GM12878 (cell line): Measurements from ENCODE around the gene GRIK1. TPM values are rescaled to one million over a fixed set of nuclear protein-coding genes. Genes with fewer than 3 reads are reported as not detected.

Source experiments
- ATAC-seq: fragments of 200-7000 bp; cut with Tn5 transposase; 3 replicates; pipeline ENCODE4 v1.9.1; 2020; ENCODE audit warnings: mild to moderate bottlenecking, moderate library complexity
- BruUV-seq: library from RNA; stranded (reverse); fragments of 400-500 nt; replicated peaks from 2 replicates; lab custom pipeline; 2021; lab: Mats Ljungman, UMichigan
- CTCF ChIA-PET: fragments of 300-600 bp; sonication (Branson Sonifier 250); formaldehyde crosslinking; extraction: SDS; loops from one replicate; lab custom pipeline; 2021; ENCODE audit warnings: inconsistent platforms; lab: Yijun Ruan, JAX
- POLR2A ChIA-PET: fragments of 350-600 bp; formaldehyde crosslinking; extraction: SDS; loops from one replicate; lab custom pipeline; 2021; ENCODE audit warnings: inconsistent platforms; lab: Charles Lee
- RAD21 ChIA-PET: fragments of 300-600 bp; sonication (Branson Sonifier 250); formaldehyde crosslinking; loops from one replicate; lab custom pipeline; 2023; ENCODE audit warnings: antibody characterized with exemption; ENCODE audit not compliant: unreplicated experiment; lab: Charles Lee
- SMC1A ChIA-PET: fragments of 300-600 bp; sonication (Branson Sonifier 250); formaldehyde crosslinking; loops from one replicate; lab custom pipeline; 2023; ENCODE audit not compliant: unreplicated experiment, uncharacterized antibody; lab: Charles Lee
- DNase-seq: peaks from one replicate; pipeline ENCODE4 v3.0.0-alpha.2; 2011; ENCODE audit warnings: low read depth, low spot score
- FAIRE-seq: peaks from 3 replicates; lab custom pipeline; 2011; peaks lifted over from hg19 to GRCh38; lab: Jason Lieb, UNC
- H2AFZ ChIP-seq: 2 replicates; pipeline ENCODE4 v1.6.0; 2011; ENCODE audit warnings: low read depth, low read length, control low read depth; ENCODE audit not compliant: control insufficient read depth
- H3K27ac ChIP-seq: 2 replicates; pipeline ENCODE4 v1.5.1; 2011; ENCODE audit warnings: control low read depth; ENCODE audit not compliant: control insufficient read depth, insufficient read depth
- H3K27me3 ChIP-seq, 2 experiments: replicated peaks in 1 of 2; 2 replicates each; pipeline versions ENCODE4 v1.6.0 to v1.6.1; 2011; ENCODE audit warnings: low read length in 1 of 2; ENCODE audit not compliant: control insufficient read depth in 2 of 2, insufficient read depth in 2 of 2
- H3K36me3 ChIP-seq, 2 experiments: 2 replicates each; pipeline ENCODE4 v1.5.1; 2011; ENCODE audit warnings: low read length in 1 of 2; ENCODE audit not compliant: control insufficient read depth in 2 of 2, insufficient read depth in 2 of 2
- H3K4me1 ChIP-seq: 2 replicates; pipeline ENCODE4 v1.6.1; 2011; ENCODE audit warnings: mild to moderate bottlenecking, low read length, moderate library complexity, mixed read lengths; ENCODE audit not compliant: control insufficient read depth, insufficient read depth
- H3K4me2 ChIP-seq: 2 replicates; pipeline ENCODE4 v1.6.0; 2011; ENCODE audit warnings: control low read depth; ENCODE audit not compliant: control insufficient read depth, insufficient read depth
- H3K4me3 ChIP-seq: fragments of 200-600 bp; sonication (generic); 2 replicates; pipeline ENCODE4 v1.5.1; 2016
- H3K79me2 ChIP-seq: 2 replicates; pipeline ENCODE4 v1.6.0; 2011; ENCODE audit warnings: low read length; ENCODE audit not compliant: control insufficient read depth, insufficient read depth
- H3K9ac ChIP-seq: 2 replicates; pipeline ENCODE4 v1.8.0; 2011; ENCODE audit warnings: low read length, control low read depth, mixed read lengths; ENCODE audit not compliant: control insufficient read depth, insufficient read depth
- H3K9me3 ChIP-seq: replicated peaks from 3 replicates; pipeline ENCODE4 v1.5.1; 2011; ENCODE audit warnings: mild to moderate bottlenecking, low read length; ENCODE audit not compliant: control insufficient read depth, insufficient read depth
- H4K20me1 ChIP-seq: 2 replicates; pipeline ENCODE4 v1.6.0; 2011; ENCODE audit not compliant: control insufficient read depth, insufficient read depth
- ATF3 ChIP-seq: IDR thresholded peaks from 2 replicates; pipeline ENCODE4 v1.6.1; 2011; ENCODE audit warnings: low read depth, mild to moderate bottlenecking, low read length, moderate library complexity, borderline replicate concordance; ENCODE audit errors: extremely low read depth
- CREB1 ChIP-seq: IDR thresholded peaks from 2 replicates; pipeline ENCODE4 v1.6.1; 2012; ENCODE audit warnings: low read depth, mild to moderate bottlenecking, inconsistent platforms
- DPF2 ChIP-seq: fragments of 450-650 bp; IDR thresholded peaks from 2 replicates; pipeline ENCODE4 v1.6.1; 2017; ENCODE audit warnings: mild to moderate bottlenecking
- ETV6 ChIP-seq, 2 experiments: fragments of 450-650 bp in 1 of 2; IDR thresholded peaks in 1 of 2; conservative IDR thresholded peaks in 1 of 2; 2 replicates each; pipeline ENCODE4 v1.6.1; 2014; ENCODE audit warnings: antibody characterized with exemption in 1 of 2, borderline replicate concordance in 1 of 2, low read depth in 1 of 2, mild to moderate bottlenecking in 1 of 2, moderate library complexity in 1 of 2
- GABPA ChIP-seq: IDR thresholded peaks from 2 replicates; pipeline ENCODE4 v1.6.1; 2014; ENCODE audit warnings: antibody characterized with exemption, low read depth, mild to moderate bottlenecking, inconsistent platforms
- HDGF ChIP-seq: fragments of 450-650 bp; IDR thresholded peaks from 2 replicates; pipeline ENCODE4 v1.6.1; 2016; ENCODE audit warnings: antibody characterized with exemption
- MXI1 ChIP-seq: fragments of 150-350 bp; IDR thresholded peaks from 2 replicates; pipeline ENCODE4 v1.6.1; 2011; ENCODE audit warnings: low read depth, mild to moderate bottlenecking, inconsistent platforms, low read length, improper control_type of control experiment
- NFXL1 ChIP-seq: fragments of 450-650 bp; IDR thresholded peaks from 2 replicates; pipeline ENCODE4 v1.6.1; 2017; ENCODE audit warnings: antibody characterized with exemption, mild to moderate bottlenecking, borderline replicate concordance
- SMAD5 ChIP-seq: IDR thresholded peaks from 2 replicates; pipeline ENCODE4 v1.6.1; 2016; ENCODE audit warnings: antibody characterized with exemption, low read depth
- WGBS: methylation state at CpG from one replicate; pipeline ENCODE4 v1.1.6; 2016; ENCODE audit warnings: low lambda C conversion rate; ENCODE audit not compliant: insufficient replicate concordance, insufficient coverage; ENCODE audit errors: missing lambda C conversion rate; 5-methylcytosine and 5-hydroxymethylcytosine counted together
- in situ Hi-C: fragments of 300-500 bp; cut with MboI; formaldehyde crosslinking; loops from 9 replicates; pipeline ENCODE4 v1.14.3; 2018; ENCODE audit warnings: mixed read lengths
- intact Hi-C: fragments of 100-400 bp; cut with micrococcal nuclease; formaldehyde crosslinking; loops from one replicate; pipeline ENCODE4 v1.14.2; 2022; ENCODE audit not compliant: unreplicated experiment
- polyA plus RNA-seq, 11 experiments: library from polyadenylated mRNA; depleted of rRNA in 4 of 11; unstranded in 6 of 11; stranded (reverse) in 5 of 11; fragments of >200 nt; fragmentation: Nextera tagmentation in 4 of 11; fragmentation: Illumina TruSeq in 1 of 11; extraction: Ambion mirVana in 4 of 11; extraction: Trizol in 1 of 11; gene quantifications; 1 replicate in 1 of 11; 2 replicates in 10 of 11; pipeline versions ENCODE4 v1.2.1 to v1.2.3, GENCODE V29; 2011 to 2016; ENCODE audit warnings: inconsistent platforms in 2 of 11, missing spikeins in 2 of 11, low read depth in 1 of 11
- total RNA-seq, 4 experiments: library from RNA; depleted of rRNA in 3 of 4; stranded (reverse); fragments of >200 nt in 3 of 4; fragmentation: Illumina TruSeq in 1 of 4; extraction: Trizol in 1 of 4; gene quantifications; 2 replicates each; pipeline versions ENCODE4 v1.2.1 to v1.2.3, GENCODE V29; 2013 to 2021
- TF ChIP-seq, protein P1 (sequence below): fragments of 450-650 bp; formaldehyde crosslinking; IDR thresholded peaks from 2 replicates; pipeline ENCODE4 v1.5.0; 2022; ENCODE audit warnings: mild to moderate bottlenecking, missing genetic modification characterization
- TF ChIP-seq, protein P2 (sequence below): fragments of 450-650 bp; IDR thresholded peaks from 2 replicates; pipeline ENCODE4 v1.6.1; 2014; ENCODE audit warnings: mild to moderate bottlenecking
- TF ChIP-seq, protein P3 (sequence below): IDR thresholded peaks from 2 replicates; pipeline ENCODE4 v1.6.1; 2011; ENCODE audit warnings: borderline replicate concordance, low read depth, mild to moderate bottlenecking, moderate library complexity, mixed read lengths, low read length; ENCODE audit not compliant: insufficient read depth; ENCODE audit errors: extremely low read length

The GRIK1 gene
- total and polyA plus RNA-seq, 10 of the 15 experiments (the other 5 are each of a cell fraction or from before 2014, with no cell fraction given), result 0.05 to 0.13 (median 0.09) TPM; not detected in 7

GRCh38 chr21:29633756-29634155 lies 306.0 kb downstream of the GRIK1 start:
- H4K20me1 ChIP-seq, result no peaks in the 10 kb centered on the region
- H2AFZ ChIP-seq, result no peak overlapping the region
- no peaks in the 10 kb centered on the region for H3K79me2 ChIP-seq
- no peak for FAIRE-seq
- H3K4me2 ChIP-seq, result no peak overlapping the region
- no peak for ATAC-seq
- TF ChIP-seq GABPA (no peak), CREB1 (no peak)
- TF ChIP-seq, protein P1, sequence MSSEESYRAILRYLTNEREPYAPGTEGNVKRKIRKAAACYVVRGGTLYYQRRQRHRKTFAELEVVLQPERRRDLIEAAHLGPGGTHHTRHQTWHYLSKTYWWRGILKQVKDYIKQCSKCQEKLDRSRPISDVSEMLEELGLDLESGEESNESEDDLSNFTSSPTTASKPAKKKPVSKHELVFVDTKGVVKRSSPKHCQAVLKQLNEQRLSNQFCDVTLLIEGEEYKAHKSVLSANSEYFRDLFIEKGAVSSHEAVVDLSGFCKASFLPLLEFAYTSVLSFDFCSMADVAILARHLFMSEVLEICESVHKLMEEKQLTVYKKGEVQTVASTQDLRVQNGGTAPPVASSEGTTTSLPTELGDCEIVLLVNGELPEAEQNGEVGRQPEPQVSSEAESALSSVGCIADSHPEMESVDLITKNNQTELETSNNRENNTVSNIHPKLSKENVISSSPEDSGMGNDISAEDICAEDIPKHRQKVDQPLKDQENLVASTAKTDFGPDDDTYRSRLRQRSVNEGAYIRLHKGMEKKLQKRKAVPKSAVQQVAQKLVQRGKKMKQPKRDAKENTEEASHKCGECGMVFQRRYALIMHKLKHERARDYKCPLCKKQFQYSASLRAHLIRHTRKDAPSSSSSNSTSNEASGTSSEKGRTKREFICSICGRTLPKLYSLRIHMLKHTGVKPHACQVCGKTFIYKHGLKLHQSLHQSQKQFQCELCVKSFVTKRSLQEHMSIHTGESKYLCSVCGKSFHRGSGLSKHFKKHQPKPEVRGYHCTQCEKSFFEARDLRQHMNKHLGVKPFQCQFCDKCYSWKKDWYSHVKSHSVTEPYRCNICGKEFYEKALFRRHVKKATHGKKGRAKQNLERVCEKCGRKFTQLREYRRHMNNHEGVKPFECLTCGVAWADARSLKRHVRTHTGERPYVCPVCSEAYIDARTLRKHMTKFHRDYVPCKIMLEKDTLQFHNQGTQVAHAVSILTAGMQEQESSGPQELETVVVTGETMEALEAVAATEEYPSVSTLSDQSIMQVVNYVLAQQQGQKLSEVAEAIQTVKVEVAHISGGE (CRISPR knock-in tag), result no peak
- DNase-seq, result no peak
- H3K4me1 ChIP-seq, result no peaks in the 10 kb centered on the region
- H3K4me3 ChIP-seq, result no peak overlapping the region
- H3K27ac ChIP-seq, result no peak overlapping the region
- POLR2A ChIA-PET, result no interaction called here
- H3K9ac ChIP-seq, result no peak overlapping the region
- no peaks in the 10 kb centered on the region for H3K27me3 ChIP-seq
- in situ Hi-C loops (no loop called here), intact Hi-C loops (no loop called here)
- H3K9me3 ChIP-seq, result no peaks in the 10 kb centered on the region; the same call in 2 of the 3 replicates
- BruUV-seq, result no TSS peak
- 21% methylated on average over 2 of the region's 2 CpGs for WGBS
- CTCF ChIA-PET, result interaction anchor here (1.9 kb wide), 1 partner anchor 10 kb away, joined by 7 read pairs; no protein-coding TSS in a partner anchor
- SMC1A ChIA-PET, result interaction anchor here (2.2 kb wide), 1 partner anchor 11 kb away, joined by 8 read pairs; no protein-coding TSS in a partner anchor
- RAD21 ChIA-PET, result no interaction called here
- no peaks in the 10 kb centered on the region for H3K36me3 ChIP-seq

DNA sequence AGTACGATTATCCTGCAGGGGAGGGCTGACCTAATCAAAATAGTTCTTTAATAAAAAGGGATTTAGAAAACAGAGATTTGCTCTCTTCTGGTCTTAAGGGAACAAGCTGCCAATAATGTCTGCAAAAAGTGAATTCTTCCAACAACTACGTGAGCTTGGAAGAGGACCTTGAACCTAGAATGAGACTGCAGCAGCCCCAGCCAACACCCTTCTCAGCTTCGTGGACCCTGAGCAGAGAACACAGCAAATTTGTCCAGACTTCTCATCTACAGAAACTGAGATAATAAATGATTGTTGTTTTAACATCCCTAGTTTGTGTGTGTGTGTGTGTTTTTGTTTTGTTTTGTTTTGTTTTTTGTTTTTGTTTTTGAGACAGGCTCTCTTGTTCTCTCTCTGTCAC lies 309.4 kb downstream of the GRIK1 start:
- Histone ChIP-seq H3K9me3 (no peaks in the 10 kb centered on the region), H2AFZ (no peak overlapping the region), H3K4me3 (no peak overlapping the region), H3K4me2 (no peak overlapping the region), H4K20me1 (no peaks in the 10 kb centered on the region), H3K79me2 (no peaks in the 10 kb centered on the region), H3K27ac (no peak overlapping the region), H3K36me3 (no peaks in the 10 kb centered on the region), H3K9ac (no peak overlapping the region), H3K27me3 (no peaks in the 10 kb centered on the region), H3K4me1 (no peaks in the 10 kb centered on the region)
- DNase-seq, result no peak
- no peak for ATAC-seq
- ChIA-PET SMC1A (no interaction called here), RAD21 (no interaction called here), CTCF (no interaction called here), POLR2A (no interaction called here)
- in situ Hi-C loops (no loop called here), intact Hi-C loops (no loop called here)
- no peak for FAIRE-seq
- no TSS peak for BruUV-seq
- 52% methylated on average over 3 of the region's 3 CpGs for WGBS
- no peak for TF ChIP-seq MXI1
- no peak for TF ChIP-seq DPF2
- TF ChIP-seq ETV6 (conservative IDR thresholded peaks at IDR 0.05 in 1 of 2, IDR thresholded peaks at IDR 0.05 in 1 of 2; ENCODE audit: borderline replicate concordance in 1 of 2, low read depth in 1 of 2), result no peak
- TF ChIP-seq SMAD5, result no peak
- TF ChIP-seq NFXL1, result no peak
- TF ChIP-seq, protein P2, sequence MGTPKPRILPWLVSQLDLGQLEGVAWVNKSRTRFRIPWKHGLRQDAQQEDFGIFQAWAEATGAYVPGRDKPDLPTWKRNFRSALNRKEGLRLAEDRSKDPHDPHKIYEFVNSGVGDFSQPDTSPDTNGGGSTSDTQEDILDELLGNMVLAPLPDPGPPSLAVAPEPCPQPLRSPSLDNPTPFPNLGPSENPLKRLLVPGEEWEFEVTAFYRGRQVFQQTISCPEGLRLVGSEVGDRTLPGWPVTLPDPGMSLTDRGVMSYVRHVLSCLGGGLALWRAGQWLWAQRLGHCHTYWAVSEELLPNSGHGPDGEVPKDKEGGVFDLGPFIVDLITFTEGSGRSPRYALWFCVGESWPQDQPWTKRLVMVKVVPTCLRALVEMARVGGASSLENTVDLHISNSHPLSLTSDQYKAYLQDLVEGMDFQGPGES, result no peak
- TF ChIP-seq HDGF, result no peak
- TF ChIP-seq ATF3, result no peak
- TF ChIP-seq, protein P3, sequence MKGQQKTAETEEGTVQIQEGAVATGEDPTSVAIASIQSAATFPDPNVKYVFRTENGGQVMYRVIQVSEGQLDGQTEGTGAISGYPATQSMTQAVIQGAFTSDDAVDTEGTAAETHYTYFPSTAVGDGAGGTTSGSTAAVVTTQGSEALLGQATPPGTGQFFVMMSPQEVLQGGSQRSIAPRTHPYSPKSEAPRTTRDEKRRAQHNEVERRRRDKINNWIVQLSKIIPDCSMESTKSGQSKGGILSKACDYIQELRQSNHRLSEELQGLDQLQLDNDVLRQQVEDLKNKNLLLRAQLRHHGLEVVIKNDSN, result no peak
